ENCODE data around the gene MRPS23. TPM values are rescaled to one million over a fixed set of nuclear protein-coding genes. Genes with fewer than 3 reads are reported as not detected.

MRPS23 gene
- total RNA-seq, 1 donor from 2014 or later, result 30.2 TPM

DNA sequence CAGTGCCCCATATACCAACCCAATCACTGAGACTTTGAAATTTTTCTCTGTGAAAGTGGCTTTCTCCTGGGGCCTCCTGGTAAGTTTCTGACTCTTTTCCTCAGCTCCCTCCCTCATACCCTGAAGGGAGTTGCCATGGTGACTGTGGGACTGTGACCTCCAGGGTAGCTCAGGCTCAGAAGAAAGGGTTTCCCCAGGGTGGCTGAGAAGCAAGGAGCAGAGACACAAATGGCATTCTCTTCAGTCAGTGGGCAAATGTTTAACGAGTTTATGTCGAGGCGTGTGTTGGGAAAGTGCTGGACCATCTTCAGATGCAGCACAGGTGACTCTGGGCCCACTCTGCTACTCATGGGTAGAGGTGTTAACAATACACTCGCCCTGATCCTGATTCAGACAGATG, 46.8 kb downstream of the MRPS23 start:
- no peak for DNase-seq (ENCODE audit: low read depth in 2 of 2)

DNA sequence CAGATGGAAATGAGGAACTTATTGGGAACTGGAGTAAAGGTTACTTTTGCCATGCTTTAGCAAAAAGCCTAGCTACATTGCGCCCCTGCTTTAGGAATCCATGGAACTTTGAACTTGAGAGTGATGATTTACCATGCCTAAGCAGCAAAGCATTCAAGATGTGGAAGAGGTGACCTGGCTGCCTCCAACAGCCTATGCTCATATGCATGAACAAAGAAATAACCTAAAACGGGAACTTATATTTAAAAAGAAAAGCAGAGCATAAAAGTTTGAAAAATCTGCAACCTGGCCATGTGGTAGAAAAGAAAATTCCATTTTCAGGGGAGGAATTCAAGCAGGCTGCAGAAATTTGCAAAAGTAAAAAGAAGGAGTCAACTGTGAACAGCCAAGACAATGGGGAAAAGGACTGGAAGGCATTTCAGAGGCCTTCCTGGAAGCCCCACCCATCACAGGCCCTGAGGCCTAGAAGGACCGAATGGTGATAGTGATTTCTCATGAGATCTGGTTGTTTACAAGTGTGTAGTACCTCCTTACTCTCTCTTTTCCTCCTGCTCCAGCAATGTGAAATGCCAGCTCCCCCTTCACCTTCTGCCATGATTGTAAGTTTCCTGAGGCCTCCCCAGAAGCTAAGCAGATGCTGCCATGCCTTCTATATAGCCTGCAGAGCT, 48.7 kb downstream of the MRPS23 start:
- DNase-seq (ENCODE audit: low read depth in 2 of 2), result no peak

- no peak for DNase-seq (ENCODE audit: low read depth in 2 of 2)
Observed at GRCh38 chr17:57794841-57795240, 55.0 kb downstream of the MRPS23 start.

DNA sequence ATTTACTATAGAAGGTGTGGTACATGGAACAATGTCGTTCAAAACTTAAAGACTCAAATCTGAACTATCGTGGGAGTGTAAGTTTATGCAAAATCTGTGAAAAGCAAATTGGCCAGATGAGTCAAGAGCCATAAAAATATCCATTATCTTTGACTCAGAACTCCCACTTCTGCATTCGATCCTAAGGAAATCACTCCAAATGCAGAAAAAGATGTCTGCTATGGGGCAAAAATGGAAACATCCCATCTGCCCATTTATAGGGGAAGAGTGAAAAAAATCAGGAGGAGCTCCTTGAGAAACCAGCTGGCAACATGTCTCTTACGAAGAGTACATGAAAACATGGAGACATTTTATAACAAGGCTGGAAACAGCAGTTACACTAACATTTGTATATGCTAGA, 61.1 kb downstream of the MRPS23 start:
- DNase-seq (ENCODE audit: low read depth in 2 of 2), result no peak

GRCh38 chr17:57785022-57785421, 64.8 kb downstream of the MRPS23 start:
- no peak for DNase-seq (ENCODE audit: low read depth in 2 of 2)

Other genes with a start within 250 kb of the MRPS23 start
- gene CCDC182, start 104.7 kb downstream of the MRPS23 start, total RNA-seq, result not detected in 2 replicates
- gene CUEDC1, start 105.4 kb upstream of the MRPS23 start, total RNA-seq, result 3.9 and 4.6 TPM in 2 replicates
- gene VEZF1, start 138.2 kb upstream of the MRPS23 start, total RNA-seq, result 22.9 and 31.0 TPM in 2 replicates
- gene SRSF1, start 157.2 kb upstream of the MRPS23 start, total RNA-seq, result 329 and 461 TPM in 2 replicates
- gene DYNLL2, start 233.4 kb upstream of the MRPS23 start, total RNA-seq, result 10.1 and 10.9 TPM in 2 replicates

Data from dermis microvascular lymphatic vessel endothelial cell (primary cell).